ENCODE measurements around the gene JCAD.

The JCAD gene

DNA sequence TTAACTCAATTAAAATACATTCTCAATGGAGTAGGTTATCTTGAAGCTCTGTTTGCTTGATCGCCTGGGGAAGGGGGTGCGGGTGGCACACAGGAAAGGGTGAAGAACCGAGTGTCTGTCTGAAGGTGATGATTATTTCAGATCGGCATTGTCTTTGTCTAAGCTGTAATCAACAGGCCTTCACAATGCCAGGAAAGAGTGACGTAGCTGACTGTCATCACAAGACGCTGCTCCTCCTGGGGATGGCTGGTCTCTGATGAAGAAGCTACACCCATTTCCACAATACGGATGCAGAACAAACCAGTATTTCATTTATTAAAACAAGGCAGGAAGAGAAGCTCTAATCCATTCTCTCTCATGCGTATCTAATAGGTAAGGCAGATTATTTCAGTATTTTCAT, 19.4 kb downstream of the JCAD start:
- no peak for DNase-seq
- no peaks in the 10 kb centered on the region for H3K9me3 ChIP-seq
- no peaks in the 10 kb centered on the region for H3K36me3 ChIP-seq
- TF ChIP-seq, protein P1, sequence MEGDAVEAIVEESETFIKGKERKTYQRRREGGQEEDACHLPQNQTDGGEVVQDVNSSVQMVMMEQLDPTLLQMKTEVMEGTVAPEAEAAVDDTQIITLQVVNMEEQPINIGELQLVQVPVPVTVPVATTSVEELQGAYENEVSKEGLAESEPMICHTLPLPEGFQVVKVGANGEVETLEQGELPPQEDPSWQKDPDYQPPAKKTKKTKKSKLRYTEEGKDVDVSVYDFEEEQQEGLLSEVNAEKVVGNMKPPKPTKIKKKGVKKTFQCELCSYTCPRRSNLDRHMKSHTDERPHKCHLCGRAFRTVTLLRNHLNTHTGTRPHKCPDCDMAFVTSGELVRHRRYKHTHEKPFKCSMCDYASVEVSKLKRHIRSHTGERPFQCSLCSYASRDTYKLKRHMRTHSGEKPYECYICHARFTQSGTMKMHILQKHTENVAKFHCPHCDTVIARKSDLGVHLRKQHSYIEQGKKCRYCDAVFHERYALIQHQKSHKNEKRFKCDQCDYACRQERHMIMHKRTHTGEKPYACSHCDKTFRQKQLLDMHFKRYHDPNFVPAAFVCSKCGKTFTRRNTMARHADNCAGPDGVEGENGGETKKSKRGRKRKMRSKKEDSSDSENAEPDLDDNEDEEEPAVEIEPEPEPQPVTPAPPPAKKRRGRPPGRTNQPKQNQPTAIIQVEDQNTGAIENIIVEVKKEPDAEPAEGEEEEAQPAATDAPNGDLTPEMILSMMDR (IDR thresholded peaks at IDR 0.05; ENCODE audit: low read depth, low read length), result no peak
- H3K4me1 ChIP-seq, result no peaks in the 10 kb centered on the region
- H3K27me3 ChIP-seq, result no peaks in the 10 kb centered on the region
- H3K4me3 ChIP-seq (ENCODE audit: low read depth, low read length), result no peak overlapping the region

DNA sequence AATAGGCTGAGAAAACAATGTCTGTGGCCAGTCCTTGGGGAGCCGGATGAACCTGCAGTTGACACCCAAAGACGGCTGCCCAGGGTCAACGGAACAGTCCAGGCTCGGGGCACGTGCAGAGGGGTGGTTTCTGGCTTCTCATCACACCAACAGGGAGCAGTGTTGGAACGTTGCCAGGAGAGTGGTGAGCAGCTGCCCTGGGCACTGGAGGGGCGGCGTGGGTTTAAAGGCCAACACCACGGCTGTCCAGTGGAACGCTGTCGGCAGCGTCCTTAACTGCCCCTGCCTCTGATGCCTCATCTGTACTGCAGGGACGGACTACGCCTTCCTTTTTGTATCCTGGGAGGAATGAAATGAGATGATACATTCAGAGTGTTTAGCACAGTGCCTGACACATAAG, 19.8 kb downstream of the JCAD start:
- Histone ChIP-seq H3K4me1 (no peaks in the 10 kb centered on the region), H3K36me3 (no peaks in the 10 kb centered on the region), H3K27me3 (no peaks in the 10 kb centered on the region), H3K9me3 (no peaks in the 10 kb centered on the region), H3K4me3 (ENCODE audit: low read depth, low read length) (no peak overlapping the region)
- peak; percentile 55 for DNase-seq
- TF ChIP-seq, protein P1 (IDR thresholded peaks at IDR 0.05; ENCODE audit: low read depth, low read length), result no peak

DNA sequence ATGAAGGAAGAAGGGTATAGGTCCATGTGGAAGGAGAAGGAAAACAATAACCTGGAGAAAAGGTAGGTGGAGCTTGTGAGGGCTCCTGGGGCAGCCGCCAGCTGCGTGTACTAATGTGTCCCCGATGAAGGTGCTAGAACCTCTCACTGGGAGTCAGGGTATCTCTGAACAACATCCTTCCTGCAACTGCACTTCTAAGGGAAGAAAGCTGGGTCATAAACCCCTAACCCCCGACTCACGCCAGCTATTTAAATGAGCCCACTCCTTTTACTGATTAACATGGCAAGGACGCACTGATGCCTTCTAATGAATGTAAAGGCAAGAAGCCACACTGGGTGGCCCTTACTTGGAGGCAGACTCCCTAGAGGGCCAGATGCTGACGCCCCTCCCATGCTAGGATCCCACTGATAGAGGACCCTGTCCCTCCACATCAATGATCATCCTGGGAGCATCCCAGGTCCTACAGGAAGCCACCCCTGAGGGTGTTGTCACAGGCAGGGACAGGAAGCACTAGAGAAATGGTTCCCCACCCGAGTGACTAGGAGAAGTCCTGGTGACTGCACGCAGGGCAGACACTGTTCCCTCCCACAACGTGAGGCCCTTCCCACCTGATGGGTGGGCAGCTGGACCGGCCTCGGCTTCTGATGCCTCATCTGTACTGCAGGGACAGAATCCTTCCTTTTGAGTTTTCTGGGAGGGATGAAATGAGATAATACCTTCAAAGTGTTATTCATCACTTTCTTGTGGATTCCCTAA, 20.4 kb downstream of the JCAD start:
- H3K36me3 ChIP-seq, result no peaks in the 10 kb centered on the region
- no peak for DNase-seq
- no peaks in the 10 kb centered on the region for H3K4me1 ChIP-seq
- H3K4me3 ChIP-seq (ENCODE audit: low read depth, low read length), result no peak overlapping the region
- H3K27me3 ChIP-seq, result no peaks in the 10 kb centered on the region
- TF ChIP-seq, protein P1 (IDR thresholded peaks at IDR 0.05; ENCODE audit: low read depth, low read length), result no peak
- no peaks in the 10 kb centered on the region for H3K9me3 ChIP-seq

DNA sequence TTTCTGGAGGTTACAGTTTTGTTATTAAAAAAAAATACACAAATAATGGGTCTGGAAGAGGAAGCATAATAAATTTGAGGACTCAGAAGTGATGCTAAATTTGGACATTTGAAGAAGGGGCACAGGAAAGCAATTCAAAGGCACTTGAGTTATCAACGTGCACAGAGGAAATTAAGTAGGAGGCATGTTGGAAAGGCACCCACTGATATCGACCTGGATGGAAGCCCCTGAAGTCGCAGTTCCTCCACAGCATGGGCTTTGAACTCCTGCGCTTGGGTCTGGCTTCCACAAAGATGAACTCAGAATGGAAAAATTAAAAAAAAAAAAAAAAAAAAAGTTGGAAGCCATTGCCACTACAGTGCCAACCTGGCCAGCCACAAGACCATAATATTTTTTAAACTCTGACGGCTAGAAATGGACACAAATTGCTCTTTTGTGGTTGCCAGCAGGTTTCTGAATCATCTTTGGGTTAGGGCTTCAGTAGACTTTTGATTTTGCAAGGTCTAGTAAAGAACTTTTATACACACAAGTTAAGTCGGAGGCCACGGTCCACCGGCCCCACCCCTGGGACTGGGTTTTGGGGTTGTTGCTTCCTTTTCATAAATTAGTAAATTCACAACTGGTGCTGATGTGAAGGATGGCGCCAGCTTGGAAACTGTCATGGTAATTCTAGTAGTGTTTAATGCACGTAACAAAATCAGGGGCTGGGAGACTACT, 21.6 kb downstream of the JCAD start:
- no peaks in the 10 kb centered on the region for H3K9me3 ChIP-seq
- TF ChIP-seq, protein P1 (IDR thresholded peaks at IDR 0.05; ENCODE audit: low read depth, low read length), result no peak
- H3K36me3 ChIP-seq, result no peaks in the 10 kb centered on the region
- no peaks in the 10 kb centered on the region for H3K27me3 ChIP-seq
- H3K4me3 ChIP-seq (ENCODE audit: low read depth, low read length), result no peak overlapping the region
- no peak for DNase-seq
- no peaks in the 10 kb centered on the region for H3K4me1 ChIP-seq

DNA sequence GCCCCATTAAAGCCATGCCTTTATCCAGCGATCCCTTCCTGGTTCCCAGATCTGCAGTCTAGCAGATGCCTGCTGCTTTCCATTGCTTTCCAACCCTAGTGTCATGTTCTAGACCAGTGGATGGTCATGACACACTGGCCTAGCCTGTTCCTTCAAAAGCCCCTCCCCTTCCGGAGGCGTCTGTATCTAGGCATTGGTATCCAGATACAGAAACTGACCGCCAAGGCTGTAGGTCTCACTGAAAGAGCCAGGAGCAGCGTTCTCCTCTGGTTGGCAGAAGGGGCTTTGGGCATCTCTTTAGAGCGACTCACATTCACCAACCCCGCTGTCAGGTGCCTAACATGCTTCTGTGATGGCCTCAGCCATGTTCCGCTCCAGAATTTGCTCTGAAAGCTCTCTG, 22.6 kb downstream of the JCAD start:
- TF ChIP-seq, protein P1 (IDR thresholded peaks at IDR 0.05; ENCODE audit: low read depth, low read length), result no peak
- no peaks in the 10 kb centered on the region for H3K4me1 ChIP-seq
- no peaks in the 10 kb centered on the region for H3K9me3 ChIP-seq
- H3K27me3 ChIP-seq, result no peaks in the 10 kb centered on the region
- H3K4me3 ChIP-seq (ENCODE audit: low read depth, low read length), result no peak overlapping the region
- H3K36me3 ChIP-seq, result no peaks in the 10 kb centered on the region
- DNase-seq, result no peak

DNA sequence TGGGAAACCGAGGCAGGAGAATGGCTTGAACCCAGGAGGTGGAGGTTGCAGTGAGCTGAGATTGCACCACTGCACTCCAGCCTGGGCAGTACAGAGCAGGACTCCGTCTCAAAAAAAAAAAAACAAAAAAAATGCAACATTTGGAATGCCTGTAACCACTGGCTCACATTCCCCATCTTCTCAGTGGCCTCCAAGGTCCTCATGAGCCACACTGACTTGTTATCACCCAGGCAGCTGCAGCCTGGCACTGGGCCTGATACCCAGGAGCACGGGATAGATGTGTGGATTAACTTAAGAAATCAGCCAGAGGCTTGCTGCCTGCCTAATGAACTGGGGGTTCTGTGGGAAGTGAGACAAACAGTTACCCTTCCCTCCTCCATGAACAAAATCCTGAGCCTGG, 23.0 kb downstream of the JCAD start:
- no peak for DNase-seq
- Histone ChIP-seq H3K4me1 (no peaks in the 10 kb centered on the region), H3K27me3 (no peaks in the 10 kb centered on the region), H3K36me3 (no peaks in the 10 kb centered on the region), H3K9me3 (no peaks in the 10 kb centered on the region), H3K4me3 (ENCODE audit: low read depth, low read length) (no peak overlapping the region)
- TF ChIP-seq, protein P1 (IDR thresholded peaks at IDR 0.05; ENCODE audit: low read depth, low read length), result no peak

All from BE2C (cell line).